ENCODE data around the gene ZXDC.

Gene ZXDC

DNA sequence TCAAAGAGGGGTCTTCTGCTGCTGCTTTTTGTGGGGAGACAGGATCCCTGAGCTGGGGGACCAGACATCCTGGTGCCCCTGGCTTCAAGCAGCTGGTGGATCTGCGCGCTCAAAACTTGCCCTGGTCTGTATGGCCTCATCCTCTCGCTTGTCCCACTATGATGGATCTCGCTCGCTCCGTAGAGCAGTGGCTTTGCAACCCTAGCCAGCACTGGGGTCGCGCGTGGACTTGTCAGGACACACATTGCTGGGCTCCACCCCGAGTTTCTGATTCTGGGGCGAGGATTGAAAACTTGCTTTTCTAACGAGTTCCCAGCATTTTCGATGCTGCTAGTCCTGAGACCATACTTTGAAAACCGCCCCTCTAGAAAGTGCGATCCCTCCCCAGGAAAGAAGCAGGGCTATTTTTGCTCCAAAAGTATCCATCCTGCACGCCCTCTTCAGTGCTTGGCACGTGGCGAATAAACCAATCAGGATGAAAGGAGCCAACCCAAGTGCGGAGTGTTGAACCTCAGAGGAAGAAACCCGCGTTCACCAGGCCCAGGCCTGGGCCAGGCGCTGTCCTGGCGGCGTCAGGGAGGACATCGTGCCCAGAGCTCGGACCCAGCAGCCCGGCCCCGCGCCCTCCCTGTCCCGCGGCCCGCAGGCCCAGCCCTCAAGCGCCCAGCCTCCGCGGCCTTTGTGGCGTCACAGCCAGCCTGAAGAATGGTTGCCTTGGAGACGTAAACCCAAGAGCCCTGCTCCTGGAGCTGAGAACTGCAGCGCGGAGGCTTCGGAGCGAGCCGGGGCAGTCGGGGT is 81.3 kb downstream of the ZXDC start, which contains the start of gene CFAP100:
CFAP100 (plus strand) TSS at position 731 of the 798 bp plus-strand sequence. CDS start 1,092 bp downstream, outside the sequence.
- DNase-seq (ENCODE audit: low spot score), result no peak

DNA sequence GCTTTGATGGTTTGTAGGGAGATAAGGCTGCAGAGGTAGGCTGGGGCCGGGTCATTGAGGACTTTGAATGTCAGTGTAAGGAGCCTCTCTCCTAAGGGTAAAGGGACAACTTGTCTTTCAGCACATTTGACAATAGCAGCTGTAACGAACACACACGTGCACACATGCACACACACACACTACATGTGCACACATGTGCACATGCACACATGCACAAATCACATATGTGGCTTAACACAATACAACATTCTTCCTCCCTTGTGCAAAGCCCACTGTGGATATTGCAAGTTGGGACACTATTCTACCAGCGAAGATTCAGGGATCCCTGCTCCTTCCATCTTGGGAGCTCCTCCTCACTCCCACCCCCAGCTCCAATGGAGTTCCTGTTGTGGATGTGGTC is 82.1 kb downstream of the ZXDC start:
- DNase-seq (ENCODE audit: low spot score), result no peak

DNA sequence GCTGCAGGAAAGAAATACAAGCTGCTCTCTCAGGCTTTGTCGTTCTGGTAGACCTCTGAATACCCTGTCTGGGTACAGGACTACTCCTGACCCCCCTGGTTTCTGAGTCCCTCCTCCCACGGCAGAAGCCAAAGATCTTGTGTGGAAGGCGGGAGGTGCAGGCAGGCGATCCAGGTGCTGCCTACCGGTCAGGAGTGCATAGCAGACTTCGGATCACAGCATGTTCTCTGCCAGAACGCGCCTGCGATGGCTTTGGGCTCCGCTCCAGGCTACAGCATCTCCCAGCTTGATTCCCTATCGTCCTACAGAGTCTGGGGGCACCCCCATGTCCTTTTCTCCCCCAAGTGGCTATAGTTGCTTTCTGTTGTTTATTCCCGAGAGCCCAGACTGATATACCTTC is 83.4 kb downstream of the ZXDC start:
- DNase-seq (ENCODE audit: low spot score), result no peak

DNA sequence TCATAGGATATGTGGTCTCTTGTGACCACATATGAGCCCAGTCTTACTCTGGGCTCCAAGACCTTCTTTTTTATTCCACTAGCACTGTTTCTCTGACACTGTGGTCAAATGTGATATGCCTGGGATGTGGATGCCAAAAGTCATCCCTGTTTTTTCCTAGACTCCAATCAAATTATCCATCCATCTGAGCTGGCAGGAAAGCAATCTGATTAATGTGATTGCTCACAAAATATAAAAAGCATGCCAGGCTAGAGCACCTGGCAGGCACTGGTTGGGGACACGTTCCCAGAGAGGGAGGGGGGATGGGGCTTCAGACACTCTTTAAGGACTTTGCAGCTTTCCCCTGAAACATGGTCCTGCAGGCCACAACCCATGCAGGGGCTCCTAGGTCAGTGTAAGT is 84.1 kb downstream of the ZXDC start:
- no peak for DNase-seq (ENCODE audit: low spot score)

DNA sequence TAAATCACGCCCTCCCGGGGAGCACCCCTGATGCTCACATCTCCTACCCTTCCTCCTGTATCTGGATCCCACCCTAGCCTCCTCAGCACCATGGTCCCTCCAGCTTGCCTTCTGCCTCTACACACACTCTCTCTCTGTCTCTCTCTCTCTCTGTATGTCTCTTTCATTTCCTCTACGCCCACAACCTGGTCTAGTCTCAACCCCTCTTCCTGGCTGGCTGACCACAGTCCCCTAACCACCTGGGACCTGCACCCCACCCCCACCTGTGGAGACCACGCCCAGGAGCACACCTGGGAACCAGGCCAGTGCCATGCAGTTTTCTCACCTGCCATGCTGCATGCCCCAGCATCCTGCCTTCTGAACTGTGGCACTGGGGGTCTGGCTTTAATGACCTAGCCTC is 84.9 kb downstream of the ZXDC start:
- DNase-seq (ENCODE audit: low spot score), result no peak

DNA sequence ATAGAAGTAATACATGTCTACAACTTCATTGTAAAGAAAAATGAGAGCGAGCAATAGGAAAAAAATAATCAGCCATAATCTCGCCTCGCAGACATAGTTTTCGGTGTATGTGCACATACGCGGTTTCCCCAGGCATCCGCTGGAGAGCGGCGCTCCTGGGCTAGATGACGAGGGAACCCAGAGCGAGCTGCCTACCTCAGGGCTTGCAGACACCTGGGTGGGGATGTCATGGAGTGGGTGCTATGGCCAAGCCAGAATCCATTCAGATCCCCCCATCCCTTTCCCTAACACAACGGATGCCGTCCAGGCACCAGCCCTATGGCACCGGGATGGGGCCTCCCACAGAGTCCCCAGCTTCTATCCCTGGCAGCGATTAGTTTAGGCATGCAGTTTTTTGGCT is 85.5 kb downstream of the ZXDC start:
- DNase-seq (ENCODE audit: low spot score), result no peak

DNA sequence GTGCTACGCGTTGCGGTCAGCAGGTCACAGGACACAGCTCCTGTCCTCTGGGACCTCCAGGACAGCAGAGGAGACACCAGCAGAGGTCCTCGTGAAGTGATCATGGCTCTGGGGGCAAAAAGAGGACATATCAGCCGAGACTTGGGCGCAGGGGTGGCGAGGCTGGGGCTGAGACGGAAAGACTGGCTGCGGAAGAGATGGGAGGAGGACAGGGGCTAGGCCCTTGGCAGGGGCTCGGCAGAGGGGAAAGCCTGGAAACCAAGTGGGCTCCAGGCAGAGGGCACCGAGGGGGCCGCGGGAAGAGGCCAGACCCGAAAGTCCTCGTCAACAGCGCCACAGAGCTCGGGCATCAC is 85.9 kb downstream of the ZXDC start:
- no peak for DNase-seq (ENCODE audit: low spot score)

DNA sequence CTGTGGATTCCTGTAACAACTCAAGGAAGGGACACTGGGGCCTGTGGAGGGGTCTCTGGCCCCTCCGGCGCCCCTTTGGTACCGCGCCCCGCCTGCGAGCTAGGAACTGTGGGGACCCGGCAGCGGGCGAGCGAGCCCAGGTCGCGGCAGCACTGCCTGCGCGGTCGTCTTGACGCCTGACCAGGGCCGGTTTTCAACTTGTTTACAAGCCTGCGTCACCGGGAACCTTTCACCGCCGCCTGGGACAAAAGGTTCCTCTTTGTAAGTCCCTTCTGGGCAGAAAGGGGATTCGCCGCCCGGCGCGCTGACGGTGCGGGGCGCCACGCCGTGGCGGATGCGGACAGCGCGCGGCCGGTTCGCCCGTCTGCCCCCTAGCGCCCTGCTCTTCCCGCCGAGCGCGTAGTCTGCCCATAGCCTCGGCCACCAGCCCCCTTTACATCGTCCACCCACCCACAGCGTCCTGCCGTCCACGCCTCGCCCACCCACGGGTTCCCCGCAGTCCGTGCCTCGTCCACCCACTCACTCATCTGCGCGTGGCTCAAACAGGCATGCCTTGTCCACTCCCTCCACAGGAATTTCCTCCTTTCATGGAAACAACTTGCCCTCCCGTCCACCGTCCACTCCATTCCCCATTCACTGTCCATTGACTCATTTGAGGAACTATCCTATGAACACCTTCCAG is 86.4 kb downstream of the ZXDC start:
- DNase-seq (ENCODE audit: low spot score), result peak; percentile 32
